Mucosa of gallbladder (tissue), 1 donor: ENCODE data around the gene NISCH. TPM values are rescaled to one million over a fixed set of nuclear protein-coding genes. Genes with fewer than 3 reads are reported as not detected.

ENCODE experiments used
- DNase-seq: peaks from one replicate; pipeline ENCODE4 v3.0.0-alpha.2; 2020; ENCODE audit warnings: low spot score
- total RNA-seq: library from RNA; stranded (reverse); gene quantifications from one replicate; pipeline ENCODE4 v1.2.1, GENCODE V29; 2021
- donor health status: DM: no; HTN: no; CAD: no.

NISCH gene
- total RNA-seq, 1 donor from 2014 or later: 111 TPM

GRCh38 chr3:52471371-52472238, 16.2 kb downstream of the NISCH start:
- peak; percentile 60 for DNase-seq

GRCh38 chr3:52472239-52473000, 17.0 kb downstream of the NISCH start:
- no peak for DNase-seq

DNA sequence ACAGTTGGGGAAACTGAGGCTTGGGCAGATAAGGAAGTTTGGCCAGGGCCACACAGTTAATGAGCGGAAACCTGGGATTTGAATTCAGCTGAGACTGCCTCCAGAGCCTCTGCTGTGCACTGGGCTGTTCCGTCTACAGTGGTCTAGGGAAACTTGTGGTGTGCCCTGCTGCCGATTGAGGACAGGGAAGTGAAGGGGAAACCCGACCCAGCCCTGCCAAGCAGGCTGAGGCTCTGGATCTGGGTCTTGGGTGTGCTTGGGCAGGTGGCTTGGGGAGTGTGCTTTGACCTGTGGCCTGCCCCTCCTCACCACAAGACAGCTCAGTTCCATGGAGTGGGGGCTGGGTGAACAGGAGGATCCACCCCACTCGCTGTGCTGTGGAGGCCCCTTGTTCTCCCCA, 17.6 kb downstream of the NISCH start:
- DNase-seq: no peak

- no peak for DNase-seq
Measured at GRCh38 chr3:52477076-52477795, 21.8 kb downstream of the NISCH start.

- no peak for DNase-seq
Measured at GRCh38 chr3:52477796-52478095, 22.3 kb downstream of the NISCH start.

GRCh38 chr3:52479037-52479876, 23.9 kb downstream of the NISCH start:
- no peak for DNase-seq

DNA sequence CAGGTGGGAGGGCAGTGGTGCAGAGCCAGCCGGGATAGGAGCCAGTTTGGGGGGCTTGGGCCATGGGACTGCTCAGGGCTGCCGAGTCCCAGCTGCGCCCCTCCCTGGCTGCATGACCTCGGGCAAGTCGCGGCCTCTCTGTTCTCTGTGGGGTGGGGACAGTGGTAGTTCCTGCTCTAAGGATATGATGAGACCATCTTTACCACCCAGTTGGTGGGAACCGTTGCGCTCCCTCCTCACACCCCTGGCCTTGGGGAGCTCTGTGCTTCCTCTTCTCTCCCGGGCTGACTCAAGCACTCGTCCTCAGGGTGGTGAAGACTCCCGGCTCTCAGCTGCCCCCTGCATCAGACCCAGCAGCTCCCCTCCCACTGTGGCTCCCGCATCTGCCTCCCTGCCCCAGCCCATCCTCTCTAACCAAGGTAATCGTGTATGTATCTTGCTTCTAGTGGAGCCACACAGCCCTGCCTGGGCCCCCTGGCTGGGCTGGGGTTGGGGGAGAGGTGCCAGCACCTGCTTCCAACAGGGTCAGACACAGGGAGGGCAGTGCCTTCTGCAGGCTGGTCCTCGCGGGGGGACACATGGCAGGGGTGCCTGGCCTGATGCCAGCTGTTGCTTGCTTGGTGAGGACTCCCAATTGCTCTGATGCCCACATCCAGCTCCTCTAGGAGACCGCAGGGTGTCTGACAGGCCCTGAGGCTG, 24.6 kb downstream of the NISCH start:
- no peak for DNase-seq

GRCh38 chr3:52480768-52481715, 25.6 kb downstream of the NISCH start:
- DNase-seq: no peak

DNA sequence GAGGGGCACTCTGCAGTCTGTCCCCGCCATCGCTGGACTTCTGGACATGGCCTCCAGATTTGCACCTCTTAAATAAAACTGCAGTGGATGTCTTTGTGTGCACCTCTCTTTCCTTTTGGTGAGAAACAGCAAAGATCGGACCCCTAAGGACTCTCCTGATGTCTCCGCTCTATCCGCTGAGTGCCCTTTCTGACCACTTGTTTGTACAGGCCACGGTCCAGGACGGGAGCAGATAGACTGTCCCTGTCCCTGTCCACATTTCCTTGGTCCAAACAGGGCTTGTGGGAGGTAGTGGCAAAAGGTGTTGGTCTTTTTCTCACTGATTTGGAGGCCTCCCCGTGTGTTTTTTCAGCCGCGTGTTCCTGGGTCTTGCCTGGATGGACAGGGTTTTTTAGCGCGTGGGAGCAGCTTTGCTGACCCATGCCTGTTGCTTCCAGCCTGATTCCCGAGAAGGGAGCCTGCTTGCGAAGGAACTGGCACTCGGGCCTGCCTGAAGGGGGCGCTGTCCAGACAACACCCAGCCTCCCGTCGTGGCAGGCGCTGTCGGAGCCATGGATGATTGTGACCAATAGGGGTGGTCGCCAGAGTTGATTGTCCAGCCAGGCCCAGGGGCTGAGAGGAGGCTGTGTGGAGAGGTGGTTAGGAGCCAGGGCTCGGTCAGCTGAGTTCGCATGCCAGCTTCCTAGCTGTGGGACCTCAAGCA, 26.6 kb downstream of the NISCH start:
- DNase-seq: no peak

- DNase-seq: no peak
Measured at GRCh38 chr3:52483081-52483480, 27.7 kb downstream of the NISCH start.

- DNase-seq: no peak
Measured at GRCh38 chr3:52483577-52484381, 28.4 kb downstream of the NISCH start.

GRCh38 chr3:52484680-52485461, 29.5 kb downstream of the NISCH start:
- DNase-seq: no peak

GRCh38 chr3:52487050-52487787, 31.8 kb downstream of the NISCH start:
- DNase-seq: no peak

- no peak for DNase-seq
Measured at GRCh38 chr3:52487788-52488691, 32.6 kb downstream of the NISCH start.

- no peak for DNase-seq
Measured at GRCh38 chr3:52488746-52489145, 33.3 kb downstream of the NISCH start.

GRCh38 chr3:52489453-52489852, 34.0 kb downstream of the NISCH start:
- no peak for DNase-seq
